Activated CD8-positive, alpha-beta memory T cell treated with anti-CD3 and anti-CD28 coated beads, Interleukin-2, amount 50 U/mL, for 24 hours (primary cell): Measurements from ENCODE around the gene PRKD1.
"Not testable (repeated sequence)": the region's sequence is repeated elsewhere in the genome, so short reads cannot be mapped to it uniquely, and the experiment has no call there.

Source experiments
- DNase-seq: peaks from one replicate; pipeline ENCODE4 v3.0.0-alpha.2; 2020; ENCODE audit errors: extremely low read depth

The PRKD1 gene

GRCh38 chr14:29743531-29743930 lies 184.1 kb downstream of the PRKD1 start:
- DNase-seq: no peak

DNA sequence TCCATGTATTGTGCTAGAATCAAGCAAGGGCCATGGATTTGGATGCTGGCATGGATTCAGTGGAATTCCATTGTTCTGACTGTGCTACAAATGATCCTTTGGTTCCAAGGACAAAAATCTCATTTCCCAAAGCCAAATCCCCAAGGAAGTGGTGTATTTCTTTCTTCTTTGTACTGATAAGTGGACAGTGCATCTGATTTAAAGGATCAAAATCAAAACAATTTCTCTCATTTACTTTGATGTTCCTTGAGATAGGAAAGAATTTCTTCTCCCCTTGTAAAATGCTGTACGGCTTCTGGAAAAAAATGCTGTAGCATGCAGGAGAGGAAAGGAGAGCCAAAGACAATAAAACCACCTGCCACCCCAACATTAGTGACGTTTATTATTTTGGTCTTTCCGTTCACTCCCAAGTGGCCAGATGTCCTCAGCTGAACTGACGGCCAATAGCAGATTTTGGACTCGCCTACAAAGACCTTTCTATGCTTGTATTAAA lies 185.7 kb downstream of the PRKD1 start:
- DNase-seq: no peak

GRCh38 chr14:29740491-29740890 lies 187.2 kb downstream of the PRKD1 start:
- no peak for DNase-seq

- DNase-seq: no peak
Observed at GRCh38 chr14:29738950-29739349, 188.7 kb downstream of the PRKD1 start.

DNA sequence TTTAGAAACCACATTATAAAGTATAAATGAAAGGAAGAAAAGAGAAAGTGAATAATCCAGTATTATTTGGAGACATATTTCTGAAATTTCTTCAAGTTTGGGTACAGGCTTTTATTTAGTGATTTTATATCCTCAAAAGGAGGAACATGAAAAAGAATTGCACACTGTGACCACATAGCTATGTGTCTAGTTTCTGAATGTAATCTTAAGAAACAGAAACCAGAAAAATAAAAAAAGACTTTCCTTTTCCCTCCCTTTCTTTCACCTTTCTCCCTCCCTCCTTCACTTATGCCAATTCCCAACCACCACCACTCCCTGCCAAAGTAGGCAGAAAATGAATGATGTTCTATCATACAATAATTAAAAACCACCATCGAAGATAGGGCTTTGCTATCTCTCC lies 189.6 kb downstream of the PRKD1 start:
- DNase-seq: no peak

DNA sequence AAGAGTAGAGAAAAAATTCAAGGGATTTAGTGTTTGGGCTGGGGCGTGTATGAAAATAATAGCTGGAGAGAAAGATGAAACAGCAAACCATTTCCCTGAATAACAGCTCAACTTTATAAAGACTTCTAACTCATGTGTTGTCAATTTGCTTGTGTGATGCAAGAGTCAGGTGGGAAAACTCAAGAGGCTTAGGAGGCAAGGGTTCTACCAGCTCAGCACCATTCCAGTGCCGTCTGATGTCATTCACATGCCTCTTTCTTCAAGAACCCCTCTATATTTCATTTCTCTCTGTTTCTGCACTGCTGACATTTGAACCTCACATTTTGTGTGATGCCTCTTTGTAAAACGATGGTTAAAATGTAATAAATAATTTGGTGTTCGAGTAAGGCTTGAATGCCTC lies 192.2 kb downstream of the PRKD1 start:
- DNase-seq: no peak

GRCh38 chr14:29734732-29735131 lies 192.9 kb downstream of the PRKD1 start:
- DNase-seq: no peak

- DNase-seq: not testable (repeated sequence)
Observed at GRCh38 chr14:29726560-29727331, 200.9 kb downstream of the PRKD1 start.

- DNase-seq: no peak
Observed at GRCh38 chr14:29724991-29725390, 202.7 kb downstream of the PRKD1 start.

DNA sequence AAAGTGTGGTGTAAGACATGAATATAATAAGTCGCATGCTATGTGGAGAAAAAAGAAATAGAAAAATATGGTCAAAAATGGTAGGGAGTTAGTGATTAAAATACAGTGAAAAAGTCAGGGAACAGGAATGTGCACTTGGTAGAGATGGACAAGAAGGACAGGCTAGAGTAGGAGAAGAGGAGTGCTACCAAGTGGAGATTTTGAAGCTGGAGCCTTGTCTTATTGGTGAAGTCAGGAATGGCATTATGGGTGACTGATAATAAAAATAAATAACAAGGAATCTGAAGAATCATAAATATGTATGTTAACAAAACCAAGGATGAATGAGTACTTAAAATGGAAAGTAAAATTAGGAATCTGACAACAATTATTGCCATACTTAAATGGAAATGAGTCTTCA lies 204.8 kb downstream of the PRKD1 start:
- no peak for DNase-seq

DNA sequence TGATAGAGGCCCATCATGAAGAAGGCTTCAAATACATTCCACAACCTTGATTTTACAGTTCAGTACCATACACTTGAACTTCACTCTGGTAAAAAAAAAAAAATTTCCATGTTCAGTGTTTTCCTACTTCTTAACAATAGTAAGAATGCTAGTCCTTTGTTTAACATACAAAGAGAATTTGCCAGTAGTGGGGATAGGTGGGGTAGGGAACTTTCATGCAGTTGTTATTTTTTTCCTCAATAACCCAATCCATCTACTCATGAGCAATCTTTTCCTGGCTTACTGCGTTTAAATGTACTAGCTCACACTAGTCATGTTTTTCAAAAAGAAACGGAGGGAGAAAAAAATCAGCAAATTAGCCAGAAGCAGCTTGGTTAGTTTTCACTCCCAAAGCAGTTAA lies 206.1 kb downstream of the PRKD1 start:
- no peak for DNase-seq

DNA sequence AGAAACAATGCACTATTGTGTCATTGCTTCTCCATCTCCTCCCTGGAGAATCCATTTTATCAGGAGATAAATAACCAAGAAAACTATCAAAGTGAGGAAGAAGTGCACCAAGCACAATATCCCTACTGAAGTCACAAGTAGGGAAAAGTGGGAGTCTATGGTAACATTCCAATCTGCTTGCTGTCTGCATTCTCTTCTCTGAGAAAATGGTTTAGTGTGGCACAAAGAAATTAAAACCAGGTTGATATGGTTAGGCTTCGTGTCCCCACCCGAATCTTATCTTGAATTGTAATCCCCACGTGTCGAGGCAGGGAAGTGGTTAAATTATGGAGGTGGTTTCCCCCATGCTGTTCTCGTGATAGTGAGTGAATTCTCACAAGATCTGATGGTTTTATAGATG lies 209.7 kb downstream of the PRKD1 start:
- DNase-seq: no peak

GRCh38 chr14:29716150-29716549 lies 211.5 kb downstream of the PRKD1 start:
- DNase-seq: no peak

DNA sequence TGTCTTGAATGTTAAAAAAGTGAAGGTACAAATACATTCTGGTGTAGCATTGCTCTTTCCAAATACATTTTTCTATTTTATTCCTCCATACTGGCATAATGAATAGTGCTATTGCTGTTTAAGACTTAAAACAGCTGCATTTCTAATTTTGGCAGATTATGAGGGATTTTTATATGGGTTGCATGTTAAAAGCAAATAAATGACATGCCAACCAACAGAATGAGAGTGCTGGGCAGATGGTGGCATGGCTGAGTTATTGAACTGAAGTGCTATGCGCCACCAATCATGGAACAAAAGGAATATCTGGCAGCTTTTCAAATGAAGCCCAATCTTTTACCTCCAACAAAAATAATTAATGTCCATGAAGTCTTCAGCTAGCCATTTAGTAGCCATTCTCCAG lies 215.0 kb downstream of the PRKD1 start:
- no peak for DNase-seq

DNA sequence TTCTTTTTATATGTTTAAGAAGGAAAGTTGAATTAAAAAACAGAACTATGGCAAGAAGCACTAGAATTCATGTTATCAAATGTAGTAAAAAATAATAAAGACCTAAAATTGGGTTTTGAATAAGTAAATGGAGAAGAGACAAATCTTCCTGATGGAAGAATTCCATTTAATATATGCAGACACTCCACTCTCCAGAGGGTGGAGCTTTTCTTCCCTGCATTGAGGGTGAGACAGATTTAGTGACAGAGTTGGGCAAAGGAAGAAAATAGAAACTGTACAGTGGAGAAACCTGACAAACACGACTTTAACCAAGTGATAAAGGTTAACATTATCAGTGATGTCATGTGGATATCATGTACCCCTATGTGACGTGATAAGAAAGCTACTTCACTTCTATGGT lies 217.6 kb downstream of the PRKD1 start:
- DNase-seq: no peak

DNA sequence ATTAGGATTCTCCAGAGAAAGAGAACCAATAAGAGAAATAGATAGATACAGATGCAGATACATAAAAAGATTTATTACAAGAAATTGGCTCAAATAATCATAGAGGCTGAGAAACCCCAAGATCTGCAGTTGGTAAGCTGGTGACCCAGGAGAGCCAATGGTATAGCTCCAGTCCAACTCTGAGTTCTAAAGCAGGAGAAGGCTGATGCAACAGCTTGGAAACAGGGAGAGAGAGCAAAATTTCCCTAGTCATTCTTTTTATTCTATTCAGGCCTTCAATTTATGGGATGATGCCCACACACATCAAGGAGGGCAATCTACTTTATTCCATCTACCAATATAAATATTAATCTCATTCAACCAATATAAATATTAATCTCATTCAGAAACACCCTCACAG lies 218.2 kb downstream of the PRKD1 start:
- no peak for DNase-seq

DNA sequence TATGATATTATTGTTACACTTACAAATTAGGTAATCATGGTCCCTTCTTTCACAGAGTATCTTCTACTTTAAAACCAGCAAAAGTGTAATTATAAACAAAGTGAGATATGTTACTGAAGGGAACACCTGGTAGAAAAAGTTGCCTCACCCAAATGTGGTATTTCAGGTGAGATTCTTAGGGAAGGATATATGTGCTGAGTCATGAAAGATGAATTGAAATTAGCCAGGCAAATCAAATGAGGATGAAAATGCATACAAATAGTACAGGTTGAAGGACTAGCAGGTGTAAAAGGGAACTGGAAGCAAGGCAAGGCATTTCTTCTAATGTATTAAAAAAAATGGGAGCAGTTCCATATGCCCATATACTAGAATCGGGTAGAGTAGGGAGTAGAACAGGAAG lies 220.9 kb downstream of the PRKD1 start:
- no peak for DNase-seq

DNA sequence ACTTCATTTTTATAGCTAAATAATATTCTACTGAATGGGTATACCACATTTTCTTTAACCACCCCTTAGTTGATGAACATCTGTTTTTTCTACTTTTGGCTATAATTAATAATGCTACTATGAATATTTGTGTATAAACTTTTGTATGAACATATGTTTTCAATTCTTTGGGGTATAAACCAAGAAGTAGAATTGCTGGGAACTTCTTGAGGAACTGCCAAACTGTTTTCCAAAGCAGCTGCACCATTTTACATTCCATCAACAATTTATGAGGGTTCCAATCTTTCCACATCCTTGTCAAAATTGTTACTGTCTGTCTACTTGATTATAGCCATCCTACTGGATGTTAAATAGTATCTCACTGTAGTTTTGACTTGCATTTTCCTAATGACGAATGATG lies 221.8 kb downstream of the PRKD1 start:
- no peak for DNase-seq

GRCh38 chr14:29689597-29689996 lies 238.1 kb downstream of the PRKD1 start:
- not testable (repeated sequence) for DNase-seq

- DNase-seq: no peak
Observed at GRCh38 chr14:29687866-29688265, 239.8 kb downstream of the PRKD1 start.

- no peak for DNase-seq
Observed at GRCh38 chr14:29687071-29687765, 240.4 kb downstream of the PRKD1 start.

DNA sequence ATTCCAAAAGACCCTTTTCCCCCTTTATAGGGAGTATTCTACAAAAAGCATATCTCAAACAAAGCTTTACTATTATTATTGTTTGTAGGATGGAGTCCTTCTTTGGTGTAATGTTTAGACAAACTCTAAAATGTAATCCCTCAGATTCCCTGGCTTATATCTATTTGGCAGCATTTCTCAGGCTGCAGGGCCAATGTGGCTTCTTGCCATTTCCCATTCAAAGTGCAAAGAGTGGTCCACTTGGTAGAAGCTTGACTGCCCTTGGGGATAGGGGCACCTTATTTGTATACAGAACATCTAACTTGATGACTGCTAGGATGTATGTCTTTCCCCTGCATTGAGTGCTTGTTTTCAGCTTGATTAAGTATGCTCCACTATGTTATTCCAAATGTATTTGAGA lies 242.7 kb downstream of the PRKD1 start:
- no peak for DNase-seq

GRCh38 chr14:29682789-29683188 lies 244.9 kb downstream of the PRKD1 start:
- no peak for DNase-seq
